ENCODE results near the gene PRELP.

Gene PRELP

GRCh38 chr1:203480525-203481084 is 5.0 kb downstream of the PRELP start:
- Mint-ChIP-seq H3K27ac (peak overlapping the region; percentile 84 to 98 (median 91)), H3K36me3 (ENCODE audit: low read depth) (no peaks in the 10 kb centered on the region), H3K9me3 (no peaks in the 10 kb centered on the region), H3K4me3 (peak overlapping the region in 2 of 3 experiments; percentile 46 to 61), H3K27me3 (ENCODE audit: low read depth) (no peaks in the 10 kb centered on the region), H3K4me1 (peaks cover 58% of the 10 kb centered on the region)
- no peak for TF ChIP-seq CTCF (IDR thresholded peaks at IDR 0.05; ENCODE audit: unreplicated experiment in 3 of 3)

GRCh38 chr1:203481196-203481595 is 5.6 kb downstream of the PRELP start:
- no peaks in the 10 kb centered on the region for H3K36me3 Mint-ChIP-seq (ENCODE audit: low read depth)
- TF ChIP-seq CTCF (IDR thresholded peaks at IDR 0.05; ENCODE audit: unreplicated experiment in 3 of 3): no peak
- peak overlapping the region in 2 of 3 experiments; percentile 91 to 98 for H3K27ac Mint-ChIP-seq
- peak overlapping the region in 1 of 3 experiments; percentile 1 for H3K4me3 Mint-ChIP-seq
- H3K9me3 Mint-ChIP-seq: no peaks in the 10 kb centered on the region
- H3K27me3 Mint-ChIP-seq (ENCODE audit: low read depth): no peaks in the 10 kb centered on the region
- peaks cover 57% of the 10 kb centered on the region for H3K4me1 Mint-ChIP-seq

GRCh38 chr1:203486618-203487370 is 11.2 kb downstream of the PRELP start:
- Mint-ChIP-seq H3K4me1 (peaks cover 24% of the 10 kb centered on the region), H3K27ac (peak overlapping the region; percentile 35 to 87 (median 41)), H3K36me3 (ENCODE audit: low read depth) (no peaks in the 10 kb centered on the region), H3K9me3 (no peaks in the 10 kb centered on the region), H3K27me3 (ENCODE audit: low read depth) (no peaks in the 10 kb centered on the region), H3K4me3 (peak overlapping the region; percentile 68 to 71 (median 71))
- no peak for TF ChIP-seq CTCF (IDR thresholded peaks at IDR 0.05; ENCODE audit: unreplicated experiment in 3 of 3)

GRCh38 chr1:203488539-203488938 is 12.9 kb downstream of the PRELP start:
- H3K27ac Mint-ChIP-seq: peak overlapping the region in 2 of 3 experiments; percentile 49 to 64
- H3K9me3 Mint-ChIP-seq: no peaks in the 10 kb centered on the region
- H3K27me3 Mint-ChIP-seq (ENCODE audit: low read depth): peaks cover 5% of the 10 kb centered on the region
- H3K4me1 Mint-ChIP-seq: peaks cover 24% of the 10 kb centered on the region
- no peaks in the 10 kb centered on the region for H3K36me3 Mint-ChIP-seq (ENCODE audit: low read depth)
- TF ChIP-seq CTCF (IDR thresholded peaks at IDR 0.05; ENCODE audit: unreplicated experiment in 3 of 3): no peak
- H3K4me3 Mint-ChIP-seq: no peak overlapping the region

- TF ChIP-seq CTCF (IDR thresholded peaks at IDR 0.05; ENCODE audit: unreplicated experiment in 3 of 3): no peak
- H3K27ac Mint-ChIP-seq: no peak overlapping the region
- no peaks in the 10 kb centered on the region for H3K36me3 Mint-ChIP-seq (ENCODE audit: low read depth)
- H3K27me3 Mint-ChIP-seq (ENCODE audit: low read depth): peaks cover 6% of the 10 kb centered on the region
- peaks cover 23% of the 10 kb centered on the region for H3K4me1 Mint-ChIP-seq
- no peaks in the 10 kb centered on the region for H3K9me3 Mint-ChIP-seq
- H3K4me3 Mint-ChIP-seq: no peak overlapping the region
Measured at GRCh38 chr1:203490607-203491006, 15.0 kb downstream of the PRELP start.

Data from nephron (organoid).